Measurements from ENCODE around the gene KLHL12.

The KLHL12 gene

GRCh38 chr1:202888531-202889360, 38.3 kb downstream of the KLHL12 start, which contains the start of gene RABIF:
RABIF (minus strand) TSS chr1:202889149; CDS start chr1:202889098, 51 bp downstream.
- peak; percentile 90 to 96 (median 93) for DNase-seq (ENCODE audit: low read depth in 2 of 3, low spot score in 1 of 3)

GRCh38 chr1:202888221-202888530, 38.9 kb downstream of the KLHL12 start:
- DNase-seq (ENCODE audit: low read depth in 2 of 3, low spot score in 1 of 3) = no peak

GRCh38 chr1:202880961-202881460, 46.0 kb downstream of the KLHL12 start:
- no peak for DNase-seq (ENCODE audit: low read depth in 2 of 3, low spot score in 1 of 3)

- DNase-seq (ENCODE audit: low read depth in 2 of 3, low spot score in 1 of 3) = no peak
Measured at GRCh38 chr1:202880062-202880461, 47.0 kb downstream of the KLHL12 start.

- DNase-seq (ENCODE audit: low read depth in 2 of 3, low spot score in 1 of 3) = no peak
Measured at GRCh38 chr1:202879128-202879527, 47.9 kb downstream of the KLHL12 start.

DNA sequence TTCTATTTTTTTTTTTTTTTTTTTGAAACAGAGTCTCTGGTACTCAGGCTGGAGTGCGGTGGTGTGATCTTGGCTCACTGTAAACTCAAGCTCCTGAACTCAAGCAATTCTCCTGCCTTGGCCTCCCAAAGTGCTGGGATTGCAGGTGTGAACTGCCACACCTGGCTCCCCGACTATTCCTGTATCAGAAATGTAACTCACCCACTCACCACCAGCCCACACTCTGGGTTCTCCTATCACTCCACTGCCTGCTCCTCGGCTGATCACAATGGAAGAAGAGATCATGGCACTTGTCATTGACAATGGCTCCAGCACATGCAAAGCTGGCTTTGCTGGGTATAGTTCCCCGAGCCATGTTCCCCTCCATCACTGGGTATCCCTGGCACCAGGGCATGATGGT, 54.0 kb downstream of the KLHL12 start:
- DNase-seq (ENCODE audit: low read depth in 2 of 3, low spot score in 1 of 3) = no peak

DNA sequence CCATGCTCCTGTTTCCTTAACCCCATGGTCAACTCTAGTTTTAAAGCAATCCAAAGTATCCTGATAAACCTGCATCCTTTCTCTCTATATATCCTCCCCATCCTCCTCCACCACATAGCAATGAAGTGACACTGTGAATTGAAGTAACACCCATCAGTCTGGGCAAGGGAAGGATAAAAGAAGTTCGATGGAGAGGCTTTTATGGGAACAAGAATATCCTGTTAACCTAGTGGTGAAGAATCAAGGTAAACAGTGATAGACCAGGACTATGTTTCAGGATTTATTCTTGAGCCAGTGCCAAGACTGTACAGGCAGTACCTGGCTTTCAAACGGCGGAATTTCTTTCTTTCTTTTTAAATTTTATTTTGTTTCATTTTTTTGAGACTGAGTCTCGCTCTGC, 55.7 kb downstream of the KLHL12 start:
- no peak for DNase-seq (ENCODE audit: low read depth in 2 of 3, low spot score in 1 of 3)

DNA sequence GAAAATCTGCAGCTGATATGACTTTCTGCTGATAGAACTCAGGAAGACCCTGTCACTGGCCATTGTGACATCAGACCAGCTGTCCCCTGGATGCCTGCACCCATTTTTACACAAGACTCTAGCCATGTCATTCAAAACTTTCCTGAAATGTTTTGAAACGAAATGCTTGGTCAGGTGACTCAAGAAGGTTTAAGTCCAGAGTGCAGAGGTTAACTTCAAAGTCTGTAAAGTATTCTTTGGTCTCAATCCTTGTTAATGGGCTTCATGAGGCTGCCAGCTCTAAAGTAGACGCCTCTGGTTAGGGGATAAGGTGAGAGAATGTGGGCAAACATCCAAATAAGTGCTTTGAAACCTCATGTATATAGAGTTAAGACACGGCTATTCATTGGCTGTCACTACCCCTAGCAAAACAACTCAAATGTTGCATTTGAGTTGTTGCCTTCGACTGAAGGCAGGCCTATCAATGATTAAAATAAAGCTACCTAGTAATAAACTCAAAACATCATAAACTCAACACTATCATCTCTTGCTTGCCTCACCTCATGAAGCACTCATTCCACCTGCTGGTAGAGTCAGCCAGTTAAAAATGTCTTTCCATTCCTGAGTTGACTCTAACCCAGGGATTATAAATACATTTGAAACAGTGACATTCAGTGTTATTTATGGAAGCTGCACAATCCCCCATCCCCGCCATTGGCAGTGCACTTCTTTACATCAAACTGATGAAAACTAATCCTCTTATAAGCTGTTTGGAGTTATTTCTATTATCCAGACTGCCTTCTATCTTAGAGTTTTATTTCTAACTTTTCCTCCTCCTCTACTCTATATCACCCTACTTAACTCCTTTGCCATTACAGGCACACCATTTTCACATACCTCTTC, 64.1 kb downstream of the KLHL12 start:
- no peak for DNase-seq (ENCODE audit: low read depth in 2 of 3, low spot score in 1 of 3)

GRCh38 chr1:202861420-202862132, 65.5 kb downstream of the KLHL12 start:
- peak in 2 of 3 donors; percentile 7 to 42 for DNase-seq (ENCODE audit: low read depth in 2 of 3, low spot score in 1 of 3)

DNA sequence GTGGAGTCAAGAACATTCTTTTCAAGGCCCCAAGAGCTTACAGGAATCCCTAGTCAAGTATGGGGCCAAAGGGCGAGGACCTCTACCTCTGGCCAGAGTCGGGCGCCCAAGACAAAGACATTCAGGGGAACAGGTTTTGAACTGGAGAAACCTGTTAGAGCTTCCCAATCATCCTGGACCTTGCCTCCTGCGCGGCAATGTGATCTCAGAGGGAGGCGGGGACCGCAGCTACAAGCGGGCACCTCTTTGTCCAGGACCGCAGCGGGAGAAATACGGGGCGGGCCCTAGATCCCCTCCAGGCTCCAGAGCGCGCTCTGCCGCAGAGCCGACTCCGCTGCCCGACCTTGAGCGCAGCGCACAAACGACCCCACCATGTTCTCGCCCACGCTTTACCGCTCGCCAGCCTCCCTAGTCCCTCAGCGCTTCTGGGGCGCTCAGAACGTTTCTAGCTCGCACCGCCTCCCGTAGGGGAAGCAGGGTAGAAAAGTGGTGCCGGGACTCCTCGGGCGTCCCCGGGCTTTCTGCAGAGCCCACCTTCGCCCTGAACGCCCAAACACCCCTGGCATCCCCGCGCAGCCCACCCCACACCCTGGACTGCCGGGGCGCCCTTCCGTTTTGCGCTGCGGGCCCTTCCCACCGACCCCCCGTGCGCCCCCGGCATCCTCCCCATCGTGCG, 66.2 kb downstream of the KLHL12 start:
- DNase-seq (ENCODE audit: low read depth in 2 of 3, low spot score in 1 of 3) = peak in 2 of 3 donors; percentile 8 to 23

GRCh38 chr1:202858789-202859414, 68.1 kb downstream of the KLHL12 start:
- DNase-seq (ENCODE audit: low read depth in 2 of 3, low spot score in 1 of 3) = no peak

DNA sequence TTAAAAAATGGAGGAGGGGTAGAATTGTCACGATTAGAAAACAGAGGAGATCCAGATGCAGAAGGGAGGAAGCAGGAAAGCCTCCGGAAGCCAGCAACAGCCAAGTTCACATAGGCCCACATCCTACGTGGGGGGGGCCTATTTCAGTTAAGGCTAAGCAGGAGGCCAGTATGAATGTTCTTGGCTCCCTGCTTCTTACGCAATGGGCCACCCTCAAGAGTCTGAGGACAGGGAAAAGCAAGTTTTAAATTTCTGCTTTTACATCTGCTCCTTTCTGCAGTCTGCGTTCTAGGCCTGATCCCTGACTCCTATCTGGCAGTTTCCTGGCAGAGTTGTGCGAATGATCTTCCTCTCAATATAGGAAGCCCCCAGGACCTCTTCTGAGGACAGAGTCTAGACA, 68.7 kb downstream of the KLHL12 start:
- no peak for DNase-seq (ENCODE audit: low read depth in 2 of 3, low spot score in 1 of 3)

DNA sequence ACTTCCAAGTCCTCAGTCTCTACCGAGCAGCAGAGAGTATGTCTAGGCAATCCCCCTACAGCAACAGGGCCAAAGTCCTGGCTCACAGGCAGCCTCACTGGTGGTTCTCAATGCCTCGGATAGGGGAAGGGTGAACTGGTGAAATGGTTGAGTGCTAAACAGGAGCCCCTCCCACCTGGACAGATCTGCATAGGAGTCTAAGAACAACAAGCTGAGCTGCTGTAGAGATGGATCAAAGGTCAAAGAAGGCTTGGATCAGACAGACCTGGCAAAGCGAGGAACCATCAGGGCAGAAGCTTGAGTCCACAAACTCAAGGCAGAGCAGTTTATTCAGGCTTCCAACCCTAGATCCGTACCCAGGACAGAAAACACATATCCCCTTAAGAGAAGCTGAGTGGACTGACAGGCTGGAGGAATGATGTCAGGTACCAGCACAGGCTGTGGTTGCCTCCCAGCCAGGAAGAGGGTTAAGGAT, 69.9 kb downstream of the KLHL12 start:
- DNase-seq (ENCODE audit: low read depth in 2 of 3, low spot score in 1 of 3) = no peak

GRCh38 chr1:202856014-202856413, 71.0 kb downstream of the KLHL12 start:
- no peak for DNase-seq (ENCODE audit: low read depth in 2 of 3, low spot score in 1 of 3)

DNA sequence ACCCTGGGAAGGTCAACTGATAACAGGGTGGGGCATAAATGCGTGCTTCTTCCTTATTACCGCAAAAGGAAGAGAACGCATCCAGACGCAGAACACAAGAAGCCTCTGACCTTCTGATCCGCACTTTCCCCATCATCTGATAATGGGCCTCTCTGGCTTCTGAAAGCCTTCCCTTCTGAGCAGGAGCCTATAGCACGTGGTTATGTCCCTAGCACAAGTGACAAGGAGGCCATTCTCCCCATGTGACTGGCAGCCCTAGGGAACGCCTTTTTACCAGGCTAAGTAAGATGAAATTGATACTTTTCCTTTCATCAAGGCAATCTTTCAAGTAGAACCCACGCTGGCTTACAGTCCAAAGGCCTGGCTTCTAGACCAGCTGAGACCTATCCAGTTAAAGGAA, 72.2 kb downstream of the KLHL12 start:
- no peak for DNase-seq (ENCODE audit: low read depth in 2 of 3, low spot score in 1 of 3)

GRCh38 chr1:202852163-202852904, 74.7 kb downstream of the KLHL12 start:
- DNase-seq (ENCODE audit: low read depth in 2 of 3, low spot score in 1 of 3) = peak in 2 of 3 donors; percentile 33 to 43

GRCh38 chr1:202850593-202851362, 76.3 kb downstream of the KLHL12 start:
- DNase-seq (ENCODE audit: low read depth in 2 of 3, low spot score in 1 of 3) = no peak

GRCh38 chr1:202848191-202848542, 78.9 kb downstream of the KLHL12 start:
- DNase-seq (ENCODE audit: low read depth in 2 of 3, low spot score in 1 of 3) = no peak

DNA sequence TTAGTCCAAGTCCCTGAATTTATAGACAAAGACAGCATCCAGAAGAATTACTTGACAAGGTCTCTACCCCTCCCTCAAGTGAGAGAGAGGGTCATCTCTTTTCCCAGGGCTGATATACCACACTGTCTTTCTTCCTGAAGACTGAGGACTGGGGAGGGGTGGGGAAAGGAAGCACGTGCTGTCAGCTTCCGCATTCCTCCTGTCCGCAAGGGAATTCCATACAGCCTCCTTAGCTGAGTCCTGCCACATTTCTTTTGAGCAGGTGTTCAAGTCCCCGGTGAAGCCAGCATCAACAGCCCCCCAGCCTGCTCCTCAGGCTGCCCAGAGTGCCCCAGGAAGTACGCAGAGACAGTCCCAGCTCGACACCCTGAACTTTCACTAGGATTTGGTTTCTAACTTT, 82.1 kb downstream of the KLHL12 start:
- DNase-seq (ENCODE audit: low read depth in 2 of 3, low spot score in 1 of 3) = no peak
